ENCODE data around the gene ODC1.

GRCh38 chr2:10489842-10490555 lies 41.9 kb upstream of the ODC1 start:
- TF ChIP-seq CTCF (conservative IDR thresholded peaks at IDR 0.05 in 1 of 2, IDR thresholded peaks at IDR 0.05 in 1 of 2; ENCODE audit: low read depth in 1 of 2, low read length in 2 of 2) (no peak), EZH2 (IDR thresholded peaks at IDR 0.05; ENCODE audit: low read length, missing control alignments) (no peak)

Measured in fibroblast of lung (primary cell).